ENCODE data around the gene MYH2.
"Not testable (repeated sequence)": the region's sequence is repeated elsewhere in the genome, so short reads cannot be mapped to it uniquely, and the experiment has no call there.

The MYH2 gene

GRCh38 chr17:10549096-10549842 lies at the start of gene MYH2:
Gene MYH2 (minus strand): TSS chr17:10549658. CDS start chr17:10547920, 1,738 bp downstream.
- no peak for DNase-seq

GRCh38 chr17:10598621-10599020 lies 49.2 kb upstream of the MYH2 start:
- no peak for DNase-seq

- no peak for DNase-seq
Measured at GRCh38 chr17:10589553-10590145, 40.2 kb upstream of the MYH2 start.

GRCh38 chr17:10585529-10585928 lies 36.1 kb upstream of the MYH2 start:
- DNase-seq: no peak

- DNase-seq: no peak
Measured at GRCh38 chr17:10583834-10584233, 34.4 kb upstream of the MYH2 start.

- no peak for DNase-seq
Measured at GRCh38 chr17:10579270-10579669, 29.8 kb upstream of the MYH2 start.

- DNase-seq: no peak
Measured at GRCh38 chr17:10574324-10574723, 24.9 kb upstream of the MYH2 start.

- DNase-seq: no peak
Measured at GRCh38 chr17:10563991-10564660, 14.7 kb upstream of the MYH2 start.

GRCh38 chr17:10558049-10558448 lies 8.6 kb upstream of the MYH2 start:
- DNase-seq: no peak

GRCh38 chr17:10557422-10557821 lies 8.0 kb upstream of the MYH2 start:
- DNase-seq: no peak

- no peak for DNase-seq
Measured at GRCh38 chr17:10556301-10557005, 7.0 kb upstream of the MYH2 start.

GRCh38 chr17:10550014-10550413 lies 556 bp upstream of the MYH2 start:
- no peak for DNase-seq

GRCh38 chr17:10547351-10547750 lies 2.1 kb downstream of the MYH2 start:
- DNase-seq: no peak

- not testable (repeated sequence) for DNase-seq
Measured at GRCh38 chr17:10543486-10543885, 6.0 kb downstream of the MYH2 start.

- not testable (repeated sequence) for DNase-seq
Measured at GRCh38 chr17:10541179-10541578, 8.3 kb downstream of the MYH2 start.

- no peak for DNase-seq
Measured at GRCh38 chr17:10532026-10532425, 17.4 kb downstream of the MYH2 start.

GRCh38 chr17:10527419-10527818 lies 22.0 kb downstream of the MYH2 start:
- DNase-seq: no peak

GRCh38 chr17:10526517-10526916 lies 22.9 kb downstream of the MYH2 start:
- DNase-seq: no peak

GRCh38 chr17:10523064-10523463 lies 26.4 kb downstream of the MYH2 start:
- no peak for DNase-seq

GRCh38 chr17:10521949-10522348 lies 27.5 kb downstream of the MYH2 start:
- DNase-seq: no peak

GRCh38 chr17:10518271-10519037 lies 31.0 kb downstream of the MYH2 start, which contains the start of gene MYH1:
Gene MYH1 (minus strand): TSS chr17:10518542. CDS start chr17:10516642, 1,900 bp downstream.
- DNase-seq: no peak

- DNase-seq: no peak
Measured at GRCh38 chr17:10516638-10517037, 32.8 kb downstream of the MYH2 start.

GRCh38 chr17:10516065-10516464 lies 33.4 kb downstream of the MYH2 start:
- no peak for DNase-seq

All from COR-L47 (cell line).